ENCODE results near the gene WNT4. TPM values are rescaled to one million over a fixed set of nuclear protein-coding genes. Genes with fewer than 3 reads are reported as not detected.

Gene WNT4
- total and polyA plus RNA-seq, 2 of the 8 experiments (the other 6 are each of a cell fraction or from before 2014, with no cell fraction given) = 1.3 to 6.6 TPM

DNA sequence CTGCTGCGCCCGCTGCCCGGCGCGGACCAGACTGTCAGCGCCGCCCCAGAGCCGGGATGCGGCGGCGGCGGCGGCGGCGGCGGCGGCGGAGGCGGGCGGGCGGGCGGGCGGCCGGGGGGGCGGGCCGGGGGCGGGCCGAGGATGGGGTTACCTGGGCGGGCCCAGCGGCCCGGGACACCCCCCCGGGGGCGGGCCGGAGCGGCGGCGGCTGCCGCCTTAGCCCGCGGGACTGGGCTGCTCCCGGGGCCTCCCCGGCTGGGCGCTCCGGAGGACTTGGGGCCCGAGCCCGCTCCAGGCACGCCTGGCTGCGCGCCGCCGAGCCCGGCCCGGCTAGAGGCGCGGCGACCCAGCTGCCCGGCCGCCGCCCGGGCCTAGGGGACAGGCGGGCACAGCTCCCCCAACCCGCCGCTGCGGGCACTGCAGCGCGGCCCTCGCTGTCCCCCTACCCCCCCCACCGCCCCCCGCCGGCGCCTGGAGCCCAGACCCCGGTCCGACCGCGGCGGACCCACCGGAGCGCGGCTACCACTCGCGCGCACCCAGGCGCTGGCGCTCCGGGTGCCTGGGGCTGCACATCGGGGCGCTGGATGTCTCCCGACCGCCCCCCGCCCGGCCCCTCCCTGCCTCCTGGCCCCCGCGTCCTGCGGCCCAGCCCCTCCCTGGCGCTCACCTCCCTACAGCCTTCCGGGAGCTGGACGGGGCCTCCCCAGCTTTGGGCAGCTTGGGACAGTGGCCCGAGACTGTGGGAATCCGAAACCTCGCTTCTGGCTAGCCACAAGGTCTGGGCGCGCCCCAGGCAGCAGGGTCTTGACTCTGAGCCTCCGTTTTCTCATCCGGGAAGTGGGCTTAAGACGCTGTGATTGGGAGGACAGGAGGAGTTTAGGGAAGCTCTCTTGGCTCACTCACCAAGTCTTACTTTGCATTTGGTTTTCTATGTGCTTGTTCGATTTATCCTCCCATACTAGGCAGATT, at the start of gene WNT4 (continued):
- TF ChIP-seq CHD7 (IDR thresholded peaks at IDR 0.05; ENCODE audit: insufficient replicate concordance, low read length) = no peak
- TF ChIP-seq HDAC6 (IDR thresholded peaks at IDR 0.05; ENCODE audit: low read depth, low read length) = no peak
- TF ChIP-seq, protein P1, sequence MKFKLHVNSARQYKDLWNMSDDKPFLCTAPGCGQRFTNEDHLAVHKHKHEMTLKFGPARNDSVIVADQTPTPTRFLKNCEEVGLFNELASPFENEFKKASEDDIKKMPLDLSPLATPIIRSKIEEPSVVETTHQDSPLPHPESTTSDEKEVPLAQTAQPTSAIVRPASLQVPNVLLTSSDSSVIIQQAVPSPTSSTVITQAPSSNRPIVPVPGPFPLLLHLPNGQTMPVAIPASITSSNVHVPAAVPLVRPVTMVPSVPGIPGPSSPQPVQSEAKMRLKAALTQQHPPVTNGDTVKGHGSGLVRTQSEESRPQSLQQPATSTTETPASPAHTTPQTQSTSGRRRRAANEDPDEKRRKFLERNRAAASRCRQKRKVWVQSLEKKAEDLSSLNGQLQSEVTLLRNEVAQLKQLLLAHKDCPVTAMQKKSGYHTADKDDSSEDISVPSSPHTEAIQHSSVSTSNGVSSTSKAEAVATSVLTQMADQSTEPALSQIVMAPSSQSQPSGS (IDR thresholded peaks at IDR 0.05; ENCODE audit: low read length) = no peak
- TF ChIP-seq TAF1 (IDR thresholded peaks at IDR 0.05; ENCODE audit: low read depth, low read length) = no peak
- no peak for TF ChIP-seq TCF12 (IDR thresholded peaks at IDR 0.05; ENCODE audit: low read depth, low read length)
- peak in 1 of 2 experiments; percentile 75; a peak in 1 of 4 replicates for TF ChIP-seq HDAC2 (IDR thresholded peaks at IDR 0.05; ENCODE audit: borderline replicate concordance in 1 of 2, low read depth in 2 of 2, low read length in 2 of 2)
